Ishikawa (cell line): ENCODE data around the gene TMEM175.

Source experiments
- CEBPB ChIP-seq: IDR thresholded peaks from 2 replicates; pipeline ENCODE4 v1.6.1; 2012
- CREB1 ChIP-seq: IDR thresholded peaks from 2 replicates; pipeline ENCODE4 v1.6.1; 2012; ENCODE audit warnings: low read depth
- EGR1 ChIP-seq: IDR thresholded peaks from 2 replicates; pipeline ENCODE4 v1.6.1; 2012
- EP300 ChIP-seq: IDR thresholded peaks from 2 replicates; pipeline ENCODE4 v1.6.1; 2012; ENCODE audit warnings: borderline replicate concordance
- FOXM1 ChIP-seq: IDR thresholded peaks from 2 replicates; pipeline ENCODE4 v1.6.1; 2012; ENCODE audit warnings: low read depth, borderline replicate concordance
- MAX ChIP-seq: IDR thresholded peaks from 2 replicates; pipeline ENCODE4 v1.6.1; 2012
- NFIC ChIP-seq: IDR thresholded peaks from 2 replicates; pipeline ENCODE4 v1.6.1; 2012
- RAD21 ChIP-seq: IDR thresholded peaks from 2 replicates; pipeline ENCODE4 v1.6.1; 2012; ENCODE audit warnings: low read depth
- REST ChIP-seq: IDR thresholded peaks from 2 replicates; pipeline ENCODE4 v1.6.1; 2012; ENCODE audit warnings: low read depth, mild to moderate bottlenecking
- TAF1 ChIP-seq: IDR thresholded peaks from 2 replicates; pipeline ENCODE4 v1.6.1; 2012; ENCODE audit warnings: low read depth, mild to moderate bottlenecking
- TCF12 ChIP-seq: IDR thresholded peaks from 2 replicates; pipeline ENCODE4 v1.6.1; 2012; ENCODE audit warnings: low read depth
- TEAD4 ChIP-seq: IDR thresholded peaks from 2 replicates; pipeline ENCODE4 v1.6.1; 2012
- USF1 ChIP-seq: IDR thresholded peaks from 2 replicates; pipeline ENCODE4 v1.6.1; 2012
- YY1 ChIP-seq: IDR thresholded peaks from 2 replicates; pipeline ENCODE4 v1.6.1; 2012; ENCODE audit warnings: low read depth
- ZBTB7A ChIP-seq: IDR thresholded peaks from 2 replicates; pipeline ENCODE4 v1.6.1; 2012; ENCODE audit warnings: low read depth

The TMEM175 gene

GRCh38 chr4:898869-899555 is 33.2 kb upstream of the TMEM175 start:
- no peak for TF ChIP-seq REST
- TF ChIP-seq TEAD4 = no peak
- TF ChIP-seq TCF12 = no peak
- TF ChIP-seq ZBTB7A = no peak
- TF ChIP-seq CEBPB = no peak
- TF ChIP-seq TAF1 = no peak
- TF ChIP-seq EGR1 = no peak
- TF ChIP-seq RAD21 = no peak
- no peak for TF ChIP-seq CREB1
- no peak for TF ChIP-seq USF1
- TF ChIP-seq YY1 = no peak
- TF ChIP-seq FOXM1 = no peak
- TF ChIP-seq NFIC = no peak
- no peak for TF ChIP-seq MAX

GRCh38 chr4:899556-899906 is 32.7 kb upstream of the TMEM175 start:
- TF ChIP-seq CEBPB = no peak
- no peak for TF ChIP-seq MAX
- TF ChIP-seq ZBTB7A = no peak
- no peak for TF ChIP-seq FOXM1
- TF ChIP-seq RAD21 = no peak

- no peak for TF ChIP-seq EP300
- TF ChIP-seq EGR1 = no peak
- TF ChIP-seq REST = no peak
- TF ChIP-seq YY1 = no peak
- no peak for TF ChIP-seq CEBPB
- no peak for TF ChIP-seq MAX
- TF ChIP-seq RAD21 = no peak
- no peak for TF ChIP-seq FOXM1
- TF ChIP-seq TEAD4 = no peak
- no peak for TF ChIP-seq ZBTB7A
- no peak for TF ChIP-seq TCF12
- TF ChIP-seq NFIC = no peak
- TF ChIP-seq USF1 = no peak
- TF ChIP-seq CREB1 = no peak
- no peak for TF ChIP-seq TAF1
Observed at GRCh38 chr4:900073-900472, 32.2 kb upstream of the TMEM175 start.

- TF ChIP-seq FOXM1 (no peak), CEBPB (no peak), TCF12 (no peak), CREB1 (no peak), USF1 (no peak), ZBTB7A (no peak), EP300 (no peak), TEAD4 (no peak), YY1 (no peak), RAD21 (no peak), TAF1 (no peak), EGR1 (no peak), MAX (no peak), NFIC (no peak), REST (no peak)
Observed at GRCh38 chr4:900721-901120, 31.5 kb upstream of the TMEM175 start.
